HG02840 (cell line): ENCODE results near the gene MRPL52.
A peak's percentile ranks its signal among the peaks of the same experiment; 100 is the strongest.
"Not testable (repeated sequence)": the region's sequence is repeated elsewhere in the genome, so short reads cannot be mapped to it uniquely, and the experiment has no call there.

Source experiments
- ATAC-seq: cut with Tn5 transposase; IDR thresholded peaks from one replicate; pipeline ENCODE4 v1.9.1; 2021; ENCODE audit warnings: mild to moderate bottlenecking, moderate library complexity, moderate number of reproducible peaks; ENCODE audit not compliant: unreplicated experiment, low FRiP score

The MRPL52 gene

DNA sequence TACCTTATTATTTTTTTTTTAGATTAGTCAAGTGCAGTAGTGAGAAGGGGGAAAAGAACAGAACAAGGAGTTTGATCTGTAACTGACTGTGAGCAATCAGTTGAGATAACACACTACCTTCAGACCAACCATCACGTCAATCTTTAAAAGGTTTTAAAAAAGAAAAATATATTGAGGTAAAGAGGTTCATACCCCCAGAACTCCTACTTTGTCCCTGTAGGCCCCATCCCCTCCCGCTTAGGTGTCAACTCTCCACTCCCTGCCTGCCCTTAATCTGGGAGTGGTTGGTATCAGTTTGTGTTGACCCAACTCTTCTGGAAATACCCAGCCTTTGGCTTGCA lies 22.9 kb downstream of the MRPL52 start:
- ATAC-seq: no peak

DNA sequence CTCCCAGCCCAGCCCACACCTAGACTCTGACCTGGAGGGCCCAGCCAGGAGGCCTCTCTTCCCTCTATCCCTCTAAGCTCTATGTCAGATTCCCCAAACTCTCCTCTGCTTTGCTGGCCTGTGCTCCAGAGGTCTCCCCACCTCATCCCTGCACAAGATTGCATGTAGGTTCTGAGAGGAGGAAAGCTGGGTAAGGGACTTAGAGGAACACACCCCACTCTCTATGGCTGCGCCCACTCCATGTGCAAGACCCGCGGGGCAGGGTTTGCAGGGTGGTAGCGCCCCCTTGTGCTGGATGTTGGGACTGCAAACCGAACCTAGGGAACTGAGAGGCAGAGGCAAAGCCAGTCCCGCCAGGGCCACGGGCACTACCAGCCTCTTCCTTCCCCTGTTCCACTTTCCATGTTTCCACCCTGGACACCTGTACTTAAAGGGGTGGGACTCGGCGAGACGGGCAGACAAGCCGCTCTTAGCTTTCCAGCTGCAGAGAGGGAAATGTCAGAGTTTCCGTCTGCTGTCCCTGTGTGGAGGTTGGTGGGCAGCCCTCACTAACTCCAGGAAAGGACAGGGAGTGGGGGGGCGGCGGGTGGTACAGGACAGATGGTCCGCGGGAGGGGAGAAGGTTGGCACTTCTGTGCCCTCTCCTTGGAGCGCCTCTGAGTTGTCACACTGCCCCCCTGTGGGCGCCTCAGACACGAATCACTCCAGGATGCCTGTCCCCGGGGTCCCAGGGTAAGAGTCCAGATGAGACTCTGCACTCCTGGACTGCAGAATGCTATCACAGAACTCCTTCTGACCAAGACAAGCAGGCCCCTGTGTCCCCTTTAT lies 23.5 kb downstream of the MRPL52 start:
- ATAC-seq: no peak

DNA sequence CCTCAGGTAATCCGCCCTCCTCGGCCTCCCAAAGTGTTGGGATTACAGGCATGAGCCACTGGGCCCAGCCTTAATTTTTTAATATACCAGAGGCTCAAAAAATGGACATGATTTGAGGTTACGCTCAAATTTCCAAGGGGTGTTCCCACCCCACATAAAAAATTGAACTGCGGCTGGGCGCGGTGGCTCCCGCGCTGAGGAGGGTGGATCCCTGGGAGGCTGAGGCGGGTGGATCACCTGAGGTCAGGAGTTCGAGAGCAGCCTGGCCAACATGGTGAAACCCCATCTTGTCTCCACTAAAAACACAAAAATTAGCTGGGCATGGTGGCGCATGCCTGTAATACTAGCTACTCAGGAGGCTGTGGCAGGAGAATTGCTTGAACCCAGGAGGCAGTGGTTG lies 24.6 kb downstream of the MRPL52 start:
- not testable (repeated sequence) for ATAC-seq

DNA sequence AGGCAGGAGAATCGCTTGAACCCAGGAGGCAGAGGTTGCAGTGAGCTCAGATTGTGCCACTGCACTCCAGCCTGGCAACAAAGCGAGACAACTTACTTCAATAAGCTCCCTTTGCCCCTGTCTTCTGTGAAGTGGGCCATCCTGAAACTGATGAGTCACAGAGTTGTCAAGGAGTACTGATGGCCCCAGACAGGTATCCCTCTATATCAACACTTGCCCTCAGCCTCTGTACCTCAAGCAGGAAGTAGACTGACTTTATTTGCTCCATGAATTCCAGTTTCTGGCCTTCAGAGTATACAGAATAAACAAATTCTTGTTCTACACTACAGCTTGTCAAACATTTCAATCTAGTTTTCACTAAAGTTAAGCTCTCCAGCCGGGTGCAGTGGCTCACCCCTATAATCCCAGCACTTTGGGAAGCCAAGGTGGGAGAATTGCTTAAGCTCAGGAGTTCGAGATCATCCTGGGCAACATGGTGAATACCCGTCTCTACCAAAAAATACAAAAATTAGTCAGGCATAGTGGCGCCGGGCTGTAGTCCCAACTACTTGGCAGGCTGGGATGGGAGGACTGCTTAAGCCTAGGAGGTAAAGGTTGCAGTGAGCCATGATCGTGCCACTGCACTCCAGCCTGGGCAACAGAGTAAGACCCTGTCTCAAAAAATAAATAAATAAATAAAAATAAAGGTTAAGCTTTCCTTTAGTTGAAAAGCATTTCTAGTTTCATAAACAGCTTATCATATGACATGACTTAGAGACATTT lies 25.5 kb downstream of the MRPL52 start:
- no peak for ATAC-seq

DNA sequence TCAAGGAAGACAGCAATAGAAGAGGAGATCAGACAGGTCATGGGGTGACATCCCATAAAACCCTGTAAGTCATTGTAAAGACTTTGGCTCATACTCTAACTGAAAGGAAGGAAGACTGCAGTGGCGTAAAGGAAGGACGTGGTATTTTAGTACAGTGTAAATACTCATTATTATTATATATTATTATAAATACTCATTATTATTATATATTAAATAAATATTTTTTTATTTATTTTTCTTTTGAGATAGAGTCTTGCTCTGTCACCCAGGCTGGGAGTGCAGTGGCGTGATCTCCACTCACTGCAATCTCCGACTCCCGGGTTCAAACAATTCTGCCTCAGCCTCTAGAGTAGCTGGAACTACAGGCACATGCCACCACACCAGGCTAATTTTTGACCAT lies 26.7 kb downstream of the MRPL52 start:
- ATAC-seq: no peak

DNA sequence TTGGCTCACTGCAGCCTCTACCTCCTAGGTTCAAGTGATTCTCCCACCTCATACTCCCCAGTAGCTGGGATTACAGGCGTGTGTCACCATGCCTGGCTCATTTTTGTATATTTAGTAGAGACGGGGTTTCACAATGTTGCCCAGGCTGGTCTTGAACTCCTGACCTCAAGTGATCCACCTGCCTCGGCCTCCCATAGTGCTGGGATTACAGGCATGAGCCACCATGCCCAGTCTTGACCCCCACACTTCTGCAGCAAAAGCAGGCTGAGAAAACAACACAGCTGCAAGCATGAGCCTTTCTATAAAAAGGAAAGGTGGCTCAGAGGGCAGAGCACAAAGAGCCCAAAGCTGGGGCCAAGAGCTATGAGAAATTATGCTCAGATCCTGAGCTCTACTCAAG lies 30.7 kb downstream of the MRPL52 start:
- ATAC-seq: not testable (repeated sequence)

DNA sequence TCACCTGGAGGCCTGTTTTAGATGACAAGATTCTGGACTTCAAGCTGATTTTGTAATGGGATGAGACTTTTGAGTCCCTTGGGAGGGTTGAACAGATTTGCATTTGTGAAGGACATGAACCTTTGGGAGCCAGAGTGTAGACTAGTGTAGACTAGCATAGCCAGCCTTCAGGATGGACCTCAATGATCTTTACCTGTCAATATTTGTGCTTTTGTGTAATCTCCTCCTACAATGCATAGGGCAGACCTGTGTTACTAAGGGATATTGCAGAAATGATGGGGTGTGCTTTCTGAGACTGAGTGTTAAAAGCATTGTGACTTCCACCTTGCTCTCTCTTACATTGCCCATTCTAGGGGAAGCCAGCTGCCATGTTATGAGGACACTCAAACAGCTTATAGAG lies 32.0 kb downstream of the MRPL52 start:
- no peak for ATAC-seq

DNA sequence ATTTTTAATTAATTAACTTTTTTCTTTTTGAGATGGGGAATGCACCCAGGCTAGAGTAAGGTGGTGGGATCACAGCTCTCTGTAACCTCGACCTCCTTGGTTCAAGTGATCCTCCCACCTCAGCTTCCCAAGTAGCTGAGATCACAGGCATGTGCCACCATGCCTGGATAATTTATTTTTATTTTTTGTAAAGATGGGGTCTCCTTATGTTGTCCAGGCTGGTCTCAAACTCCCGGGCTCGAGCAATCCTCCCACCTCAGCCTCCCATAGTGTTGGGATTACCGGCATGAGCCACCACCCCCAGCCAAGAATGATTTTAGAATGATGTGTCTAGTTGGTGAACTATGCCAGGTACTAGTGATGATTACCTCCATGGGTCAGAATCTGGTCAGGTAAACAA lies 35.3 kb downstream of the MRPL52 start:
- ATAC-seq: no peak

DNA sequence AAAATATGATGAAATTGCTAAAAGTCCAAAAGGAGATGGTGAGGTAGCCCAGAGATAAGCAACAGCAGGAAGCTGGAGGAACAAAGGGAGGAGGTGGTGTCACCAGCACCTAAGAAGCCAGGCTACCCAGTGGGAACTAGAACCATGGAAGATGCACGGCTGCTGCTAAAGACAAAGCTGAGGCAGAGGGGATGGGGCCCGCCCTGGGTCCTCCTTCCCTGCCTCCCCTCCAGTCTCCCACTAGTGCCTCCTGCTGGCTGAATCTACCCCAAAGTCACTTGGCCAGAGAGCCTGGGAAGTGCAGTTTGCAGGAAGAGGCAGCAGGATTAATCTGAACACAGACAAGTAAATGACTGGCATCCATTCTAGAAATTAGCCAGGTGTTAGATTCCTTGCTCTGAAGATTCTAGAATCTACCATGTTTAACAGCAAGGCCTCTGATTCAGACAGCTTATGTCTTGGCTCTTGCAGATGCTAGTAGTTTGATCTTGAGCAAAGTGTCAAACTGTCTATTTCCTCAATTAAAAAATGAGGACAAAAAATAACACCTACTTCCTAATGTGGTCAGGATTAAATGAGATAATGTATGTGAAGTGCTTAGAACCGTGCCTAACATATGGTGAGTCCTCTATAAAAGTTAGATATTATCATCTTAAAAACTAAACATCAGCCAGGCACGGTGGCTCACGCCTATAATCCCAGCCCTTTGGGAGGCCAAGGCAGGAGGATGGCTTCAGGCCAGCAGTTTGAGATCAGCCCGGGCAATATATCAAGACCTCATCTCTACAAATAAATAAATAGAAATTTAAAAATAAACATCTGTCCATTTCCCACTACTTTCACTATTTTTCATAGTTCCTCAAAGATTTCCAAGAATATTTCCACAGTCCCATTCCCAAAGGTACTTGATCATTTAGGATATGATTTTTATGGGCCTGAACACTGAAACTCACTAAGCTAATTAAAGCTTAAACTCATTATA lies 36.0 kb downstream of the MRPL52 start:
- ATAC-seq: no peak

DNA sequence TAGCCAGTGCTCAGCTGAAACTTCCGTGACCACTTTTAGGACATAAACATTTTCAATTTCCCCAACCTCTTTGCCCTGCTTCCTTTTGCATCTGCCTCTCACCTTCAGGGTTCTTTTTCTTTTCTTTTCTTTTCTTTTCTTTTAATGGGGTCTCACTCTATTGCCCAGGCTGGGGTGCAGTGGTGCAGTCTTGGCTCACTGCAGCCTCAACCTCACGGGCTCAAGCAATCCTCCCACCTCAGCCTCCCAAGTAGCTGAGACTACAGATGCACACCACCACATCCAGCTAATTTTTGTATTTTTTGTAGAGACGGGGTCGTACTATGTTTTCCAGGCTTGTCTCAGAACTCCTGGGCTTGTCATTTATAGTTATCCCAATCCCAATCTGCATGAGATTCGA lies 37.2 kb downstream of the MRPL52 start:
- no peak for ATAC-seq

DNA sequence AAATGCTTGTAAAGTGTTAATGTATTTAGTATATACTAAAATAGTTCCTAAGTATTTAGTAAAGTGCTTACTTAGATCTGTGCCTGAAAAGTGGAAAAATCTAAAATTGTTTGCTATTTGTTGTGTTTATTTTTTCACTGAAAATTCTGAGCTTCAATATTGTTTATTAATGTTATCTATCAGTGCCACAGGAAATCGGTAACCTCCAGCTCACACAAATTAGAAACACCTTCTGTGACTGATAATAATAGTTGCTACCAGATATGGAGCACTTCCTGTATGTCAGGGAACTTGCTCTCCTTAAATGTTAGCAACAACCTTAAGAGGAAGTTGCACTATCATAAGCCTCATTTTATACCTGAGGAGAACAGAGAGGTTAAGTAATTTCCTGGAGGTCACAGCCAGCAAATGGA lies 41.1 kb downstream of the MRPL52 start:
- ATAC-seq: peak; percentile 27

DNA sequence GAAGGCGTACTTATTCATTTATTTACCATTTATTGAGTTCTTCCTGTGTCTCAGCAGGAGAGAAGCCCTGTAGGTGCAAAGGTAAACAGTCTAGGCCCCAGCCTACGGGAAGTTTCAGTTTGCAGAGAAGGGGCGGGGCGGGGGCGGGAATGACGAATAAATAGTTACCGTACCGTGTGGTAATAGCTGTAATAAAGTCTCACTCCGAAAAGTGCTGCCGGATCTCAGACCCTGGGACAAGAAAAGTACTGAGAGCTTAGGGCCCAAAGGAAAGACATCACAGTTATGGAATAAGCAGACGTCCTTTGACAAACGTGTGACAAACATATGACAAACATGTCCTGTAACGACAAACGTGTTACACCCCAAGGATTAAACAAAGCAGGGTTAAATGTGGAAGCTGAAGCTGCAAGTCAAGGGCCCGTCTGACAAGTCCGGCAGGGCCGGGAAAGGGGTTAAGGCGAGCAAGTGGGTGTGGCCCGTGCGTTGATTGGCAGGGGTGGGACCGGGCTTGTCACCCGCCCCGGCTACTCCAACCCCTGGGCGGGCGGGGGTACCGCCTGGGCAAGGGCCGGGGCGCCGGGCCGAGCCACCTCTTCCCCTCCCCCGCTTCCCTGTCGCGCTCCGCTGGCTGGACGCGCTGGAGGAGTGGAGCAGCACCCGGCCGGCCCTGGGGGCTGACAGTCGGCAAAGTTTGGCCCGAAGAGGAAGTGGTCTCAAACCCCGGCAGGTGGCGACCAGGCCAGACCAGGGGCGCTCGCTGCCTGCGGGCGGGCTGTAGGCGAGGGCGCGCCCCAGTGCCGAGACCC lies 41.7 kb downstream of the MRPL52 start, which contains the start of gene LRP10:
Gene LRP10, plus strand, starts transcription at position 517 of the 809 bp plus-strand sequence. CDS start 564 bp downstream, outside the sequence.
- peak; percentile 74 for ATAC-seq

DNA sequence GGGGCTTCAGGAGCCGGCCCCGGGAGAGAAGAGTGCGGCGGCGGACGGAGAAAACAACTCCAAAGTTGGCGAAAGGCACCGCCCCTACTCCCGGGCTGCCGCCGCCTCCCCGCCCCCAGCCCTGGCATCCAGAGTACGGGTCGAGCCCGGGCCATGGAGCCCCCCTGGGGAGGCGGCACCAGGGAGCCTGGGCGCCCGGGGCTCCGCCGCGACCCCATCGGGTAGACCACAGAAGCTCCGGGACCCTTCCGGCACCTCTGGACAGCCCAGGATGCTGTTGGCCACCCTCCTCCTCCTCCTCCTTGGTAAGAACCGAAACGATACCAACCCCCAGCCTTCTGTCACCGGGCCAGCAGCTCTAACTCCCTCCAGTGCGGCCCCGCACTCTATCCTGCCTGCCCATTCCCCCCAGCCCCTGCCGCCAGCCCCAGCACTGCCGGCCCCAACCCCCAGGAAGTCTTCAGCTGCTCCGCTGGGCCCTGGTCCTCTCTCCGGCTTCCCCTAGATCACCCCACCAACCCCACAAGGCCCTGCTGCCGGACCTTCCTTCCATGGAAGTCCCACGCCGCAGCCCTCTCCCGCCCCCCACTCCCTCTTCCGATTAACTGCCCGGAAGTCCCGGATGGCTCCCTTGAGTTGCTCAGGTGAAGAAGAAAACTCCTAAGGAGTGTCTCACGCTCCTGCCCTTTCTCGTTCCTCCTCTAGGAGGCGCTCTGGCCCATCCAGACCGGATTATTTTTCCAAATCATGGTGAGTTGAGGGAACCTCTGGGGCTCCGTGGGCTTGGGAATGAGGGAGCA lies 42.5 kb downstream of the MRPL52 start:
- ATAC-seq: peak; percentile 30

DNA sequence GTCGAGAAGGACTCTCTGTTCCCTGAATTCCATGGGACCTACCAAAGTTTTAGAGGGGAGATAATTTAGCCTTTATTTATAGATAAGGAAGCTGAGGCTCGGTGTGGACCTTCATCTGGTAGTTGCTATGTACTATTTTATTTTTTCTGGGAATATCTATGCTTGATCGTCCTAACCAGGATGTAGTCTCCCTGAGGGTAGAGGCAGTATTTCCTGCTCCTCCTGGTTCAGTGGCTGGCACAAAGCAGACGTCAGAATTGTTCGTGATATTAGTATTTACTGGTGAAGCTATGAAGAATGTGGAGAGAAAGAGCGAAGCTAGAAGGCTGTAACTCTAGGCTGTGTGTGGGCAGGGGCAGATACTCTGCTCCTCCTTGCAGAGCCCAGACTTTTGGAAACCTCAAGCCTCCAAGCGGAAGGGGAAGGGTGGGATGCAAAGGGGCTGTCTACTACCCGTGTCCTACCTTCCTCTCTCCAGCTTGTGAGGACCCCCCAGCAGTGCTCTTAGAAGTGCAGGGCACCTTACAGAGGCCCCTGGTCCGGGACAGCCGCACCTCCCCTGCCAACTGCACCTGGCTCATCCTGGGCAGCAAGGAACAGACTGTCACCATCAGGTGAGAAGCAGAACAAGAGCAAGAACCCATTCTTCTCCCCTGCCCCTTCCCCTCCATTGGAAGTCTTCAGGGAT lies 43.3 kb downstream of the MRPL52 start:
- ATAC-seq: no peak

DNA sequence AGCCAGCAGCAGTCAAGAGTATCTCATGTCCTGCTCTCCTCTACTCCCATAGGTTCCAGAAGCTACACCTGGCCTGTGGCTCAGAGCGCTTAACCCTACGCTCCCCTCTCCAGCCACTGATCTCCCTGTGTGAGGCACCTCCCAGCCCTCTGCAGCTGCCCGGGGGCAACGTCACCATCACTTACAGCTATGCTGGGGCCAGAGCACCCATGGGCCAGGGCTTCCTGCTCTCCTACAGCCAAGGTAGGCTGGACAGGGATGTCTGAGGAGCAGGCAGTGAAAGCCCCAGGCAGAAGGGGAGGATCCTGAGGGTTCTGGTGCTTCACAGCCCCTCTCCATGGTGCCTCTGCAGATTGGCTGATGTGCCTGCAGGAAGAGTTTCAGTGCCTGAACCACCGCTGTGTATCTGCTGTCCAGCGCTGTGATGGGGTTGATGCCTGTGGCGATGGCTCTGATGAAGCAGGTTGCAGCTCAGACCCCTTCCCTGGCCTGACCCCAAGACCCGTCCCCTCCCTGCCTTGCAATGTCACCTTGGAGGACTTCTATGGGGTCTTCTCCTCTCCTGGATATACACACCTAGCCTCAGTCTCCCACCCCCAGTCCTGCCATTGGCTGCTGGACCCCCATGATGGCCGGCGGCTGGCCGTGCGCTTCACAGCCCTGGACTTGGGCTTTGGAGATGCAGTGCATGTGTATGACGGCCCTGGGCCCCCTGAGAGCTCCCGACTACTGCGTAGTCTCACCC lies 45.5 kb downstream of the MRPL52 start:
- no peak for ATAC-seq

DNA sequence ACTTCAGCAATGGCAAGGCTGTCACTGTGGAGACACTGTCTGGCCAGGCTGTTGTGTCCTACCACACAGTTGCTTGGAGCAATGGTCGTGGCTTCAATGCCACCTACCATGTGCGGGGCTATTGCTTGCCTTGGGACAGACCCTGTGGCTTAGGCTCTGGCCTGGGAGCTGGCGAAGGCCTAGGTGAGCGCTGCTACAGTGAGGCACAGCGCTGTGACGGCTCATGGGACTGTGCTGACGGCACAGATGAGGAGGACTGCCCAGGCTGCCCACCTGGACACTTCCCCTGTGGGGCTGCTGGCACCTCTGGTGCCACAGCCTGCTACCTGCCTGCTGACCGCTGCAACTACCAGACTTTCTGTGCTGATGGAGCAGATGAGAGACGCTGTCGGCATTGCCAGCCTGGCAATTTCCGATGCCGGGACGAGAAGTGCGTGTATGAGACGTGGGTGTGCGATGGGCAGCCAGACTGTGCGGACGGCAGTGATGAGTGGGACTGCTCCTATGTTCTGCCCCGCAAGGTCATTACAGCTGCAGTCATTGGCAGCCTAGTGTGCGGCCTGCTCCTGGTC lies 46.1 kb downstream of the MRPL52 start:
- ATAC-seq: no peak

DNA sequence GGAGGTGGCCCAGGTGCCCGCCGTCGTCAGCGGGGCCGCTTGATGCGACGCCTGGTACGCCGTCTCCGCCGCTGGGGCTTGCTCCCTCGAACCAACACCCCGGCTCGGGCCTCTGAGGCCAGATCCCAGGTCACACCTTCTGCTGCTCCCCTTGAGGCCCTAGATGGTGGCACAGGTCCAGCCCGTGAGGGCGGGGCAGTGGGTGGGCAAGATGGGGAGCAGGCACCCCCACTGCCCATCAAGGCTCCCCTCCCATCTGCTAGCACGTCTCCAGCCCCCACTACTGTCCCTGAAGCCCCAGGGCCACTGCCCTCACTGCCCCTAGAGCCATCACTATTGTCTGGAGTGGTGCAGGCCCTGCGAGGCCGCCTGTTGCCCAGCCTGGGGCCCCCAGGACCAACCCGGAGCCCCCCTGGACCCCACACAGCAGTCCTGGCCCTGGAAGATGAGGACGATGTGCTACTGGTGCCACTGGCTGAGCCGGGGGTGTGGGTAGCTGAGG lies 47.4 kb downstream of the MRPL52 start:
- no peak for ATAC-seq
